Thyroid gland (tissue), 4 donors: ENCODE measurements around the gene INAFM2. TPM values are rescaled to one million over a fixed set of nuclear protein-coding genes. Genes with fewer than 3 reads are reported as not detected.
A peak's percentile ranks its signal among the peaks of the same experiment; 100 is the strongest.

Source experiments
- DNase-seq, 2 donors: peaks; one replicate each; pipeline ENCODE4 v3.0.0-alpha.2; 2019
- H3K27ac ChIP-seq, 3 donors: fragments of 200-600 bp; sonication (generic); 1 replicate in 2 of 3; 2 replicates in 1 of 3; pipeline ENCODE4 v1.5.1; 2016 to 2019; ENCODE audit warnings: mild to moderate bottlenecking in 1 of 3, moderate library complexity in 1 of 3
- H3K27me3 ChIP-seq: fragments of 200-600 bp; sonication (generic); one replicate; pipeline ENCODE4 v1.5.1; 2019
- H3K36me3 ChIP-seq, 2 donors: fragments of 200-600 bp; sonication (generic); one replicate each; pipeline ENCODE4 v1.5.1; 2016 to 2019
- H3K4me1 ChIP-seq, 2 donors: fragments of 200-600 bp; sonication (generic); one replicate each; pipeline ENCODE4 v1.5.1; 2017 to 2019
- H3K4me3 ChIP-seq, 3 donors: fragments of 200-600 bp; sonication (generic); replicated peaks in 1 of 3; 1 replicate in 2 of 3; 2 replicates in 1 of 3; pipeline ENCODE4 v1.5.1; 2016; ENCODE audit warnings: mild to moderate bottlenecking in 1 of 3
- H3K9me3 ChIP-seq: fragments of 200-600 bp; sonication (generic); one replicate; pipeline ENCODE4 v1.5.1; 2017
- CTCF ChIP-seq, 6 experiments: fragments of 200-600 bp in 3 of 6; fragments of 450-650 bp in 3 of 6; sonication (generic) in 3 of 6; IDR thresholded peaks; one replicate each; pipeline ENCODE4 v1.5.1; 2016 to 2019; ENCODE audit warnings: antibody characterized with exemption in 6 of 6, mild to moderate bottlenecking in 2 of 6, inconsistent platforms in 1 of 6, moderate library complexity in 1 of 6
- POLR2A ChIP-seq, 2 donors: fragments of 450-650 bp; IDR thresholded peaks; one replicate each; pipeline ENCODE4 v1.6.1; 2017; ENCODE audit warnings: antibody characterized with exemption in 2 of 2, mild to moderate bottlenecking in 2 of 2, moderate library complexity in 1 of 2
- WGBS, 2 donors: methylation state at CpG; one replicate each; pipeline ENCODE4 v1.1.5; 2017; 5-methylcytosine and 5-hydroxymethylcytosine counted together
- intact Hi-C: fragments of 100-400 bp; cut with DNase I; formaldehyde crosslinking; loops from one replicate; pipeline ENCODE4 v1.15.1; 2023
- total RNA-seq, 4 donors: library from RNA; depleted of rRNA; stranded (reverse); fragments of >200 nt; gene quantifications; one replicate each; pipeline ENCODE4 v1.2.3, GENCODE V29; 2016

The INAFM2 gene
- total RNA-seq, 4 donors from 2014 or later: 47.5 to 86.9 (median 63.8) TPM

GRCh38 chr15:40355976-40356585 lies 32.6 kb downstream of the INAFM2 start:
- 74% methylated on average over 4 of the region's 5 CpGs; no CpG with 5 or more reads in 1 of the 2 donors for WGBS, 2 donors
- TF ChIP-seq CTCF (IDR thresholded peaks at IDR 0.05) (no peak), POLR2A (IDR thresholded peaks at IDR 0.05) (no peak)
- H3K9me3 ChIP-seq: no peaks in the 10 kb centered on the region
- peaks cover 8 to 13% of the 10 kb centered on the region in 2 donors for H3K4me1 ChIP-seq
- no peaks in the 10 kb centered on the region for H3K27me3 ChIP-seq
- H3K4me3 ChIP-seq: no peak overlapping the region
- no peak for DNase-seq
- intact Hi-C loops: loop anchor here (5.0 kb wide), 1 partner anchor 74 kb away; the partner anchor contains the start of gene ANKRD63
- H3K27ac ChIP-seq: no peak overlapping the region
- no peaks in the 10 kb centered on the region for H3K36me3 ChIP-seq

GRCh38 chr15:40357246-40357645 lies 33.8 kb downstream of the INAFM2 start:
- Histone ChIP-seq H3K4me1 (peaks cover 8 to 13% of the 10 kb centered on the region in 2 donors), H3K36me3 (no peaks in the 10 kb centered on the region), H3K9me3 (no peaks in the 10 kb centered on the region), H3K4me3 (peak overlapping the region in 1 of 3 donors; percentile 37), H3K27ac (no peak overlapping the region), H3K27me3 (no peaks in the 10 kb centered on the region)
- no peak for DNase-seq
- no peak for TF ChIP-seq CTCF (IDR thresholded peaks at IDR 0.05)
- intact Hi-C loops: loop anchor here (5.0 kb wide), 1 partner anchor 75 kb away; the partner anchor contains the start of gene ANKRD63
- WGBS, 2 donors: 63 to 69% methylated on average over 1 of the region's 1 CpG

- H3K4me3 ChIP-seq: peak within 1 kb of the TSS in 1 of 3 donors; percentile 37
- no peaks in the 10 kb centered on the region for H3K27me3 ChIP-seq
- intact Hi-C loops: loop anchor here (5.0 kb wide), 1 partner anchor 76 kb away; the partner anchor contains the start of gene ANKRD63
- peak in 1 of 2 donors; percentile 66 for TF ChIP-seq POLR2A (IDR thresholded peaks at IDR 0.05)
- peak in 1 of 6 experiments; percentile 4 for TF ChIP-seq CTCF (IDR thresholded peaks at IDR 0.05)
- no peak within 1 kb of the TSS for H3K27ac ChIP-seq
- WGBS, 2 donors: 5 to 11% methylated on average over 19 to 38 of the region's 82 CpGs
- H3K4me1 ChIP-seq: peaks cover 8 to 13% of the 10 kb centered on the region in 2 donors
- no peaks in the 10 kb centered on the region for H3K36me3 ChIP-seq
- H3K9me3 ChIP-seq: no peaks in the 10 kb centered on the region
- DNase-seq: peak; percentile 86 to 90
Observed at GRCh38 chr15:40357723-40358470, 34.4 kb downstream of the INAFM2 start, which contains the start of gene DISP2. TSS of gene DISP2 (plus strand) at chr15:40358219. CDS start at chr15:40358322, 103 bp downstream.

GRCh38 chr15:40358471-40359353 lies 35.2 kb downstream of the INAFM2 start:
- no peak overlapping the region for H3K27ac ChIP-seq
- no peaks in the 10 kb centered on the region for H3K36me3 ChIP-seq
- no peaks in the 10 kb centered on the region for H3K27me3 ChIP-seq
- WGBS, 2 donors: 12 to 15% methylated on average over 29 of the region's 31 CpGs
- peak in 1 of 2 donors; percentile 36 for DNase-seq
- peaks cover 8 to 13% of the 10 kb centered on the region in 2 donors for H3K4me1 ChIP-seq
- peak overlapping the region in 1 of 3 donors; percentile 37 for H3K4me3 ChIP-seq
- intact Hi-C loops: loop anchor here (5.0 kb wide), 1 partner anchor 76 kb away; the partner anchor contains the start of gene ANKRD63
- no peaks in the 10 kb centered on the region for H3K9me3 ChIP-seq
- TF ChIP-seq CTCF (IDR thresholded peaks at IDR 0.05) (no peak), POLR2A (IDR thresholded peaks at IDR 0.05) (no peak)
